ENCODE results near the gene IL19. TPM values are rescaled to one million over a fixed set of nuclear protein-coding genes. Genes with fewer than 3 reads are reported as not detected.

The IL19 gene
- total RNA-seq, 2 experiments from 2014 or later = 0.21 TPM; not detected in 1

DNA sequence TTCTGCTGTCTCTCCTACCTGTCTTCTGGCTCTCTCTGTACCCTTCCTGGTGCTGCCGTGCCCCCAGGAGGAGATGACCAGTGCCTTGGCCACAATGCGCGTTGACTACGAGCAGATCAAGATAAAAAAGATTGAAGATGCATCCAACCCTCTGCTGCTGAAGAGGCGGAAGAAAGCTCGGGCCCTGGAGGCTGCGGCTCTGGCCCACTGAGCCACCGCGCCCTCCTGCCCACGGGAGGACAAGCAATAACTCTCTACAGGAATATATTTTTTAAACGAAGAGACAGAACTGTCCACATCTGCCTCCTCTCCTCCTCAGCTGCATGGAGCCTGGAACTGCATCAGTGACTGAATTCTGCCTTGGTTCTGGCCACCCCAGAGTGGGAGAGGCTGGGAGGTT is 38.1 kb upstream of the IL19 start:
- Mint-ChIP-seq H3K9me3 (no peaks in the 10 kb centered on the region), H3K27ac (no peak overlapping the region), H3K36me3 (peaks cover 21% of the 10 kb centered on the region), H3K27me3 (no peaks in the 10 kb centered on the region), H3K4me3 (no peak overlapping the region), H3K4me1 (ENCODE audit: low read depth) (peaks cover 40% of the 10 kb centered on the region)
- no peak for DNase-seq
- ChIA-PET CTCF (interaction anchor here (0.9 to 9.3 kb wide), 5 partner anchors 7 to 183 kb away, joined by 3 to 315 read pairs (median 26); no protein-coding TSS in a partner anchor), POLR2A (interaction anchor here (1.2 kb wide), 1 partner anchor 26 kb away, joined by 4 read pairs; no protein-coding TSS in a partner anchor)
- intact Hi-C loops (cut with micrococcal nuclease) = no loop called here

- Mint-ChIP-seq H3K4me1 (ENCODE audit: low read depth) (peaks cover 44% of the 10 kb centered on the region), H3K36me3 (peaks cover 21% of the 10 kb centered on the region), H3K27me3 (no peaks in the 10 kb centered on the region), H3K27ac (no peak overlapping the region), H3K9me3 (no peaks in the 10 kb centered on the region), H3K4me3 (no peak overlapping the region)
- CTCF ChIA-PET = interaction anchor here (0.9 to 9.3 kb wide), 6 partner anchors 8 to 182 kb away, joined by 3 to 315 read pairs (median 16); no protein-coding TSS in a partner anchor
- POLR2A ChIA-PET = interaction anchor here (1.2 kb wide), 1 partner anchor 25 kb away, joined by 4 read pairs; no protein-coding TSS in a partner anchor
- no peak for DNase-seq
- intact Hi-C loops (cut with micrococcal nuclease) = no loop called here
Measured at GRCh38 chr1:206732992-206733391, 37.6 kb upstream of the IL19 start.

DNA sequence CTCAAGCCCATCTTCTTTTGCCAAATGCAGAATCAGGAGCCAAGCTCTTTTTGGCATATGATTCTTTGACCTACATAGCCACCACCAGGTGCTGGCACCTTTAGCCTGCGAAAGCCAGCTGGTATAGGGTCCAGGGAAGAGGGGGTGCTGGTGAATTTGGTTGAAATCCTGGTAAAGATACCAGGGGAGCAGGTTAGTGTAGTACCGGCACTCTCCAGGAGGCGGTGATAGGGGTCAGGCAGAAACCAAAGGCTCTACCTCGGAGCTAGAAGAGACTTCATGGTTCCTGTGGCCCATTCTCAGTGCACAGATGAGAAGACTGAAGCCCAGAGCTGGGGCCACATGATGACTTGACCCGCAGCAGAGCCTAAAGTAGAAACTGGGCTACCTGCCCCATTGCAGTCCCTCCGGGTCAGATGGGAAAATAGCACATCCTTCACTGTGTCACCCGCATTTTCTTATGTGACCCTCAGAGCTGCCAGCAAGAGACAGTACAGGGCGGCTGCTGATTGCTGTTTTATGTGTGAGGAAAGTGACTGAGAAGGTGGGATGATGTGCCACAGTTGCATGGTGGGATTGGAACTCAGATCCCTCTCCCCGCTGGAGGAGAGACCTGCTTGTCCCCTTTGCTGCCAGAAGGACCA is 36.0 kb upstream of the IL19 start:
- peak; percentile 85 for DNase-seq
- Mint-ChIP-seq H3K4me3 (no peak overlapping the region), H3K27ac (peak overlapping the region; percentile 16), H3K36me3 (peaks cover 26% of the 10 kb centered on the region), H3K9me3 (no peaks in the 10 kb centered on the region), H3K27me3 (no peaks in the 10 kb centered on the region), H3K4me1 (ENCODE audit: low read depth) (peaks cover 57% of the 10 kb centered on the region)
- intact Hi-C loops (cut with micrococcal nuclease) = loop anchor here (1.0 kb wide), 3 partner anchors 8 to 178 kb away; no protein-coding TSS in a partner anchor
- POLR2A ChIA-PET = interaction anchor here (0.8 to 1.3 kb wide), 4 partner anchors 56 to 75 kb away, joined by 3 to 7 read pairs (median 4); no protein-coding TSS in a partner anchor
- CTCF ChIA-PET = interaction anchor here (0.6 to 9.3 kb wide), 68 partner anchors 9 to 333 kb away, joined by 3 to 315 read pairs (median 5); partner anchors contain the start of genes DYRK3, FCMR, IL10 and IL19

GRCh38 chr1:206735553-206736031 is 35.0 kb upstream of the IL19 start:
- H3K4me1 Mint-ChIP-seq (ENCODE audit: low read depth) = peaks cover 67% of the 10 kb centered on the region
- H3K4me3 Mint-ChIP-seq = no peak overlapping the region
- intact Hi-C loops (cut with micrococcal nuclease) = no loop called here
- no peaks in the 10 kb centered on the region for H3K27me3 Mint-ChIP-seq
- DNase-seq = no peak
- no peak overlapping the region for H3K27ac Mint-ChIP-seq
- ChIA-PET POLR2A (interaction anchor here (1.3 to 1.6 kb wide), 3 partner anchors 63 to 74 kb away, joined by 3 to 7 read pairs (median 3); no protein-coding TSS in a partner anchor), CTCF (interaction anchor here (0.7 to 9.3 kb wide), 38 partner anchors 8 to 314 kb away, joined by 3 to 315 read pairs (median 5); partner anchors contain the start of genes FCMR, IL10, IL19 and MAPKAPK2)
- peaks cover 21% of the 10 kb centered on the region for H3K36me3 Mint-ChIP-seq
- no peaks in the 10 kb centered on the region for H3K9me3 Mint-ChIP-seq

GRCh38 chr1:206736878-206737728 is 33.5 kb upstream of the IL19 start:
- ChIA-PET CTCF (interaction anchor here (1.0 to 9.3 kb wide), 10 partner anchors 11 to 313 kb away, joined by 3 to 315 read pairs (median 4); partner anchors contain the start of genes IL10 and IL19), POLR2A (interaction anchor here (0.6 to 1.6 kb wide), 8 partner anchors 25 to 72 kb away, joined by 3 to 15 read pairs (median 3); partner anchors contain the start of gene IL19)
- DNase-seq = peak; percentile 62
- Mint-ChIP-seq H3K4me1 (ENCODE audit: low read depth) (peaks cover 80% of the 10 kb centered on the region), H3K27me3 (no peaks in the 10 kb centered on the region), H3K36me3 (peaks cover 19% of the 10 kb centered on the region), H3K4me3 (no peak overlapping the region), H3K27ac (peak overlapping the region; percentile 64), H3K9me3 (no peaks in the 10 kb centered on the region)
- intact Hi-C loops (cut with micrococcal nuclease) = no loop called here

DNA sequence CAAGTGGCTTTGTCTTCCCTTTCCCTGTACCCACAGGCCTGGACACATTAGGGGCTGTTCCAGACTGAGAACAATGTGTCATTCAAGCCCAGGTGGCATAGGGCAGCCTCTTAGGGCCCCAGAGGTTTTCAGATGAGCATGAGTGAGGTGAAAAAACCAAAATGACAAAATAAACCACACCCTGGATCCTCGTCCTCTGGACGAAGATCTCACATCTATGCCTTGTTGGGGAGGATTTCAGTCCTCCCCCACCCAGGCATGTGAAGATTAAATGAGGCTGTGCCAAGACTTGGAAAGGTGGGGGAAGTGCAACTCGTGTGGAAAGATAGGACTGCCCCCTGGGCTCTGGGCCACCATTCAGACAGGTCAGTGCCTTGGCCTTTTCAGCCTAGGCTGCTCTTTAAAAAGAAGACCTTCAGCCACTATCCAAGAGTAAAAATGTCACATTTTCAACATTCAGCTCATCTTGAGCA is 32.8 kb upstream of the IL19 start:
- Mint-ChIP-seq H3K4me3 (no peak overlapping the region), H3K27me3 (no peaks in the 10 kb centered on the region), H3K9me3 (no peaks in the 10 kb centered on the region), H3K36me3 (peaks cover 17% of the 10 kb centered on the region), H3K4me1 (ENCODE audit: low read depth) (peaks cover 86% of the 10 kb centered on the region), H3K27ac (peak overlapping the region; percentile 64)
- peak; percentile 78 for DNase-seq
- ChIA-PET POLR2A (interaction anchor here (1.0 to 1.3 kb wide), 5 partner anchors 29 to 66 kb away, joined by 3 to 15 read pairs (median 4); no protein-coding TSS in a partner anchor), CTCF (interaction anchor here (0.7 to 9.3 kb wide), 11 partner anchors 11 to 177 kb away, joined by 3 to 315 read pairs (median 4); partner anchors contain the start of genes IL10 and IL19)
- intact Hi-C loops (cut with micrococcal nuclease) = no loop called here

GRCh38 chr1:206738370-206739366 is 31.9 kb upstream of the IL19 start:
- Mint-ChIP-seq H3K36me3 (peaks cover 14% of the 10 kb centered on the region), H3K27me3 (no peaks in the 10 kb centered on the region), H3K9me3 (no peaks in the 10 kb centered on the region), H3K4me3 (no peak overlapping the region), H3K27ac (peak overlapping the region; percentile 64), H3K4me1 (ENCODE audit: low read depth) (peaks cover 93% of the 10 kb centered on the region)
- intact Hi-C loops (cut with micrococcal nuclease) = loop anchor here (1.0 kb wide), 5 partner anchors 19 to 65 kb away; no protein-coding TSS in a partner anchor
- DNase-seq = no peak
- ChIA-PET POLR2A (interaction anchor here (1.0 to 2.9 kb wide), 14 partner anchors 28 to 583 kb away, joined by 3 to 30 read pairs (median 4); partner anchors contain the start of gene CD55), CTCF (interaction anchor here (0.7 to 9.3 kb wide), 22 partner anchors 12 to 184 kb away, joined by 3 to 315 read pairs (median 8); partner anchors contain the start of genes IL10 and IL19)

DNA sequence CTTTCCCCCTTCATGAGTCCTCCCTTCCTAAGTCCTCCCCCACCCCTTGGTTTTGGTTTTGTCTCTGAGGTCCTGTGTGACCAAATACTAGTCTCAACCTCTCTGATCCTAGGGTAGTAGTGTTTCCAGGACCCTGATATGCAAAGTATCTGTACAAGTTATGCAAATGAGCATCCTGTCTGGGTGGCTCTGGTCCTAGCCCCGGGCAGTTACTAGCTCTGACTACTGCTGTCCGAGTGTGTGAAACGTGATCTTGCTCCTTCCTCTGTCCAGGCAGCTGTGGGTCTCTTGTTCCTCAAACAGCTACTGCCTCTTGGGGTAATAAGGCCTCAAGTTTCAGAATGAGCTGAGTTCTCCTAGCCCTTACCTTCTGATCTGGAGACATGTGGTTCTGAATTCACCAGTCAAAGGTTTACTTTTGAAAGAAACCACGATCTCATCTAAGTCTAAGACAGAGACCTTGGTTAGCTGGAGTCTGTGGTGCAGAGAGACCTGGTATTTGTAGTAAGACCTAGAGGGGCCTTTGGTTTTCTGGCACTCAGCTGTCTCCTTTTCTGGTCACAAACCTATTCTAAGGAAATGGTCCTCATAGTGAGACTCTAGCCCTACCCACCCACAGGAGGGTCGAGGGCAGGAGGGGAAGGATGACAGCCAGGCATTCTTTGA is 31.0 kb upstream of the IL19 start:
- H3K27me3 Mint-ChIP-seq = no peaks in the 10 kb centered on the region
- ChIA-PET CTCF (interaction anchor here (0.6 to 3.1 kb wide), 17 partner anchors 13 to 243 kb away, joined by 3 to 22 read pairs (median 7); partner anchors contain the start of gene IL19), POLR2A (interaction anchor here (0.9 to 2.9 kb wide), 13 partner anchors 18 to 582 kb away, joined by 3 to 30 read pairs (median 5); partner anchors contain the start of gene CD55)
- H3K9me3 Mint-ChIP-seq = no peaks in the 10 kb centered on the region
- DNase-seq = peak; percentile 64
- H3K27ac Mint-ChIP-seq = peak overlapping the region; percentile 64
- no peak overlapping the region for H3K4me3 Mint-ChIP-seq
- H3K36me3 Mint-ChIP-seq = peaks cover 14% of the 10 kb centered on the region
- peaks cover 92% of the 10 kb centered on the region for H3K4me1 Mint-ChIP-seq (ENCODE audit: low read depth)
- intact Hi-C loops (cut with micrococcal nuclease) = loop anchor here (1.0 kb wide), 5 partner anchors 18 to 64 kb away; no protein-coding TSS in a partner anchor

- Mint-ChIP-seq H3K27ac (no peak overlapping the region), H3K27me3 (no peaks in the 10 kb centered on the region), H3K9me3 (no peaks in the 10 kb centered on the region), H3K36me3 (peaks cover 7% of the 10 kb centered on the region), H3K4me3 (no peak overlapping the region), H3K4me1 (ENCODE audit: low read depth) (peaks cover 87% of the 10 kb centered on the region)
- CTCF ChIA-PET = interaction anchor here (0.9 to 3.1 kb wide), 5 partner anchors 15 to 192 kb away, joined by 3 to 21 read pairs (median 3); no protein-coding TSS in a partner anchor
- POLR2A ChIA-PET = interaction anchor here (0.7 to 2.9 kb wide), 4 partner anchors 29 to 167 kb away, joined by 3 to 30 read pairs (median 8); partner anchors contain the start of gene IL19
- DNase-seq = no peak
- intact Hi-C loops (cut with micrococcal nuclease) = no loop called here
Measured at GRCh38 chr1:206741142-206741701, 29.4 kb upstream of the IL19 start.
